Mesenchymal stem cell (in vitro differentiated cells and primary cell): ENCODE results near the gene ALDH1L1.

Experiments
- DNase-seq: peaks from one replicate; pipeline ENCODE4 v3.0.0-alpha.2; 2013
- H2AFZ ChIP-seq: one replicate; pipeline ENCODE4 v1.6.1; 2013; ENCODE audit warnings: low read depth, mild to moderate bottlenecking, control low read depth, inconsistent platforms, low read length, moderate library complexity
- H2AK5ac ChIP-seq: 2 replicates; pipeline ENCODE4 v1.6.1; 2013; ENCODE audit warnings: low read length, moderate library complexity, mild to moderate bottlenecking, inconsistent platforms; ENCODE audit not compliant: severe bottlenecking
- H2BK120ac ChIP-seq: one replicate; pipeline ENCODE4 v1.6.1; 2013; ENCODE audit warnings: low read depth, mild to moderate bottlenecking, inconsistent platforms, low read length, moderate library complexity
- H2BK12ac ChIP-seq, 2 experiments: one replicate each; pipeline ENCODE4 v1.6.1; 2013; ENCODE audit warnings: inconsistent platforms in 2 of 2, low read length in 2 of 2, mild to moderate bottlenecking in 2 of 2, moderate library complexity in 2 of 2, control low read depth in 1 of 2
- H2BK15ac ChIP-seq: one replicate; pipeline ENCODE4 v1.6.1; 2013; ENCODE audit warnings: mild to moderate bottlenecking, low read depth, inconsistent platforms; ENCODE audit not compliant: poor library complexity, severe bottlenecking
- H2BK5ac ChIP-seq: 2 replicates; pipeline ENCODE4 v1.6.1; 2013; ENCODE audit warnings: low read depth, mild to moderate bottlenecking, low read length, control low read depth, inconsistent platforms; ENCODE audit not compliant: poor library complexity, severe bottlenecking
- H3K14ac ChIP-seq, 2 experiments: one replicate each; pipeline ENCODE4 v1.6.1; 2013; ENCODE audit warnings: inconsistent platforms in 2 of 2, low read length in 2 of 2, control low read depth in 1 of 2, mild to moderate bottlenecking in 1 of 2, moderate library complexity in 1 of 2
- H3K18ac ChIP-seq, 2 experiments: one replicate each; pipeline ENCODE4 v1.6.1; 2013; ENCODE audit warnings: inconsistent platforms in 2 of 2, low read length in 2 of 2, control low read depth in 1 of 2, low read depth in 1 of 2, mild to moderate bottlenecking in 1 of 2
- H3K23ac ChIP-seq, 2 experiments: one replicate each; pipeline ENCODE4 v1.6.1; 2013; ENCODE audit warnings: inconsistent platforms in 2 of 2, low read length in 2 of 2, mild to moderate bottlenecking in 2 of 2, moderate library complexity in 2 of 2, control low read depth in 1 of 2
- H3K27ac ChIP-seq: 2 replicates; pipeline ENCODE4 v1.5.1; 2013; ENCODE audit warnings: mild to moderate bottlenecking, moderate library complexity, low read length, control low read depth, inconsistent platforms; ENCODE audit not compliant: poor library complexity, severe bottlenecking
- H3K27me3 ChIP-seq, 2 experiments: 2 replicates each; pipeline versions ENCODE4 v1.6.1 to v1.7.0; 2013; ENCODE audit warnings: low read length in 2 of 2, mild to moderate bottlenecking in 2 of 2, moderate library complexity in 2 of 2, control low read depth in 1 of 2, inconsistent platforms in 1 of 2; ENCODE audit not compliant: control insufficient read depth in 1 of 2, insufficient read depth in 1 of 2
- H3K36me3 ChIP-seq, 2 experiments: 2 replicates each; pipeline versions ENCODE4 v1.6.1 to v1.7.0; 2013; ENCODE audit warnings: low read length in 2 of 2, control low read depth in 1 of 2, inconsistent platforms in 1 of 2, low read depth in 1 of 2, mild to moderate bottlenecking in 1 of 2; ENCODE audit not compliant: insufficient read depth in 2 of 2, control insufficient read depth in 1 of 2
- H3K4ac ChIP-seq, 2 experiments: one replicate each; pipeline ENCODE4 v1.6.1; 2013; ENCODE audit warnings: inconsistent platforms in 2 of 2, low read length in 2 of 2, mild to moderate bottlenecking in 2 of 2, moderate library complexity in 2 of 2, control low read depth in 1 of 2, low read depth in 1 of 2
- H3K4me1 ChIP-seq: 2 replicates; pipeline ENCODE4 v1.6.1; 2013; ENCODE audit warnings: low read depth, low read length, control low read depth; ENCODE audit not compliant: control insufficient read depth, insufficient read depth
- H3K4me2 ChIP-seq: 2 replicates; pipeline ENCODE4 v1.6.1; 2013; ENCODE audit warnings: low read length, mild to moderate bottlenecking, inconsistent platforms; ENCODE audit not compliant: poor library complexity, severe bottlenecking
- H3K4me3 ChIP-seq, 2 experiments: 2 replicates each; pipeline versions ENCODE4 v1.5.1 to v1.7.0; 2013; ENCODE audit warnings: low read length in 2 of 2, mild to moderate bottlenecking in 2 of 2, control low read depth in 1 of 2, low read depth in 1 of 2; ENCODE audit not compliant: insufficient read depth in 1 of 2
- H3K79me1 ChIP-seq: replicated peaks from 2 replicates; pipeline ENCODE4 v1.6.1; 2013; ENCODE audit warnings: mild to moderate bottlenecking, control low read depth, low read length, inconsistent platforms; ENCODE audit not compliant: poor library complexity, severe bottlenecking
- H3K9ac ChIP-seq: 2 replicates; pipeline ENCODE4 v1.7.0; 2013; ENCODE audit warnings: mild to moderate bottlenecking, low read length, moderate library complexity
- H3K9me3 ChIP-seq: 2 replicates; pipeline ENCODE4 v1.7.0; 2013; ENCODE audit warnings: mild to moderate bottlenecking, low read length; ENCODE audit not compliant: control insufficient read depth
- H4K8ac ChIP-seq: one replicate; pipeline ENCODE4 v1.6.1; 2013; ENCODE audit warnings: inconsistent platforms, mild to moderate bottlenecking, low read length, moderate library complexity
- H4K91ac ChIP-seq: one replicate; pipeline ENCODE4 v1.6.1; 2013; ENCODE audit warnings: mild to moderate bottlenecking, low read length, inconsistent platforms
- WGBS: methylation state at CpG from one replicate; pipeline ENCODE4 v1.1.7; 2013; ENCODE audit warnings: mixed read lengths; 5-methylcytosine and 5-hydroxymethylcytosine counted together

ALDH1L1 gene

GRCh38 chr3:126061301-126062032, 118.9 kb downstream of the ALDH1L1 start:
- H3K4me2 ChIP-seq, result no peak overlapping the region
- no peak overlapping the region for H2BK12ac ChIP-seq
- H3K27me3 ChIP-seq, result no peaks in the 10 kb centered on the region
- peak overlapping the region in 1 of 2 experiments; percentile 5 for H3K14ac ChIP-seq
- H2BK5ac ChIP-seq, result no peak overlapping the region
- no peaks in the 10 kb centered on the region for H3K4me1 ChIP-seq
- no peak overlapping the region for H4K91ac ChIP-seq
- no peak for DNase-seq
- H3K36me3 ChIP-seq, result peaks cover 0 to 18% of the 10 kb centered on the region in 2 experiments
- H3K4ac ChIP-seq, result no peak overlapping the region
- no peaks in the 10 kb centered on the region for H3K9me3 ChIP-seq
- H4K8ac ChIP-seq, result peak overlapping the region; percentile 67
- no peak overlapping the region for H2AFZ ChIP-seq
- WGBS, result 90% methylated on average over 8 of the region's 8 CpGs
- H3K27ac ChIP-seq, result no peak overlapping the region
- H3K9ac ChIP-seq, result no peak overlapping the region
- H3K79me1 ChIP-seq, result peaks cover 9% of the 10 kb centered on the region
- H2BK15ac ChIP-seq, result no peak overlapping the region
- no peak overlapping the region for H2AK5ac ChIP-seq
- no peak overlapping the region for H3K23ac ChIP-seq
- H2BK120ac ChIP-seq, result no peak overlapping the region
- no peak overlapping the region for H3K4me3 ChIP-seq
- no peak overlapping the region for H3K18ac ChIP-seq

- Histone ChIP-seq H3K4me1 (no peaks in the 10 kb centered on the region), H3K36me3 (peaks cover 0 to 18% of the 10 kb centered on the region in 2 experiments), H2BK12ac (no peak overlapping the region), H3K4ac (no peak overlapping the region), H3K4me2 (no peak overlapping the region), H2BK120ac (no peak overlapping the region), H3K9me3 (no peaks in the 10 kb centered on the region), H3K18ac (no peak overlapping the region), H3K4me3 (no peak overlapping the region), H3K23ac (no peak overlapping the region), H2BK15ac (no peak overlapping the region), H4K91ac (no peak overlapping the region), H3K9ac (no peak overlapping the region), H3K27me3 (no peaks in the 10 kb centered on the region), H2BK5ac (no peak overlapping the region), H4K8ac (no peak overlapping the region), H3K14ac (no peak overlapping the region), H3K27ac (no peak overlapping the region), H2AFZ (no peak overlapping the region), H2AK5ac (no peak overlapping the region), H3K79me1 (peaks cover 9% of the 10 kb centered on the region)
- WGBS, result 95% methylated on average over 7 of the region's 7 CpGs
- no peak for DNase-seq
Measured at GRCh38 chr3:126060613-126061145, 119.7 kb downstream of the ALDH1L1 start.

- Histone ChIP-seq H2AK5ac (no peak overlapping the region), H2BK15ac (no peak overlapping the region), H2BK5ac (no peak overlapping the region), H3K4me1 (no peaks in the 10 kb centered on the region), H3K36me3 (peaks cover 0 to 13% of the 10 kb centered on the region in 2 experiments), H4K8ac (no peak overlapping the region), H3K27ac (no peak overlapping the region), H4K91ac (no peak overlapping the region), H3K23ac (no peak overlapping the region), H3K18ac (no peak overlapping the region), H3K4me2 (no peak overlapping the region), H3K79me1 (peaks cover 9% of the 10 kb centered on the region), H3K27me3 (no peaks in the 10 kb centered on the region), H2AFZ (no peak overlapping the region), H3K9ac (no peak overlapping the region), H2BK120ac (no peak overlapping the region), H2BK12ac (no peak overlapping the region), H3K14ac (peak overlapping the region in 1 of 2 experiments; percentile 57), H3K4ac (no peak overlapping the region), H3K4me3 (no peak overlapping the region), H3K9me3 (no peaks in the 10 kb centered on the region)
- 83% methylated on average over 7 of the region's 7 CpGs for WGBS
- no peak for DNase-seq
Measured at GRCh38 chr3:126058666-126059065, 121.7 kb downstream of the ALDH1L1 start.

- no peak overlapping the region for H3K14ac ChIP-seq
- no peak overlapping the region for H2AFZ ChIP-seq
- H3K23ac ChIP-seq, result no peak overlapping the region
- H4K8ac ChIP-seq, result no peak overlapping the region
- no peak overlapping the region for H3K9ac ChIP-seq
- H3K27ac ChIP-seq, result no peak overlapping the region
- no peak overlapping the region for H2BK120ac ChIP-seq
- no peak for DNase-seq
- WGBS, result 96% methylated on average over 13 of the region's 13 CpGs
- no peak overlapping the region for H2BK15ac ChIP-seq
- H4K91ac ChIP-seq, result no peak overlapping the region
- peaks cover 0 to 13% of the 10 kb centered on the region in 2 experiments for H3K36me3 ChIP-seq
- no peak overlapping the region for H3K18ac ChIP-seq
- no peaks in the 10 kb centered on the region for H3K27me3 ChIP-seq
- no peak overlapping the region for H3K4ac ChIP-seq
- no peaks in the 10 kb centered on the region for H3K9me3 ChIP-seq
- no peak overlapping the region for H3K4me2 ChIP-seq
- no peak overlapping the region for H2AK5ac ChIP-seq
- H2BK12ac ChIP-seq, result no peak overlapping the region
- no peaks in the 10 kb centered on the region for H3K4me1 ChIP-seq
- peaks cover 9% of the 10 kb centered on the region for H3K79me1 ChIP-seq
- H3K4me3 ChIP-seq, result no peak overlapping the region
- no peak overlapping the region for H2BK5ac ChIP-seq
Measured at GRCh38 chr3:126057936-126058335, 122.5 kb downstream of the ALDH1L1 start.
